Epidermal melanocyte (primary cell): ENCODE results near the gene GRID1.

ENCODE experiments used
- DNase-seq: peaks from one replicate; pipeline ENCODE4 v3.0.0; 2011; ENCODE audit warnings: low spot score; ENCODE audit not compliant: insufficient read length

GRID1 gene

DNA sequence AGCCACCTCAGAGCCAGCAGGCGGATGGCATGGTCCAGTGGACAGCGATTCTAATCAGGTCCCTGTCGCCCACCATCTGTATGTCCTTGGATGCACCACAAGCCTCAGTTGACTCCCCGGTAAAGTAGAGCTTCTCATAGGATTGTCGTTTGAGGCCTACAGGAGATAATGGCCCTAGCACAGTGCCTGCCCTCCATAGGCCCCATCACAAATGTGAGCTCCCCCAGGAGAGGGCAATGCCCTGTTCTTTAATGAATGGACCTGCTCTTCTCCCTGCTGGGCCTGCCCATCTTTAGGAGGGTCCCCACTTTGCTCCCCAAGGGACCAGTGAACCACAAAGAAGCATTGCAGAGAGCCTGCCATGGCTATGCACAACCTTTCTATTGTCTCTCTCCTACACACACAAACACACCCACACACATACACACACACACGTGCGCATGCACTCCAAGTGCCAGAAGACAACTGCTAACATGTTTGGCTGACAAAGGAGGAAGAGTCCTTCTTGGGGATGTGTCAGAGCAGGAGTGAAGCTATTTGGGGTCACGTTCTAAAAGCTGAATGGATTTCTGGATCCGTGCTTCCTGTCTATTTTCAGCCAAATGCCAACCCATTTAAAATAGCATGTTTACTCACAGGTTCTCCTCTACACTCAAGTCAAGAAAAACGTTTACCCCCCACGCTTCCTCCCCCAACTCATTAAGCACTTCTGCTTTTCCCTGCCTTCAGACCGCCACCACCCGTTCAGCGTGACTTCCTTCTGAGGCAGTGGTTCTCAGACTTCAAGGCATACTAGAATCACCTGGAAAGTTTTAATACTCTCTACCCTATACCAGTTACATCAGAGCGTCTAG lies 196.1 kb downstream of the GRID1 start:
- no peak for DNase-seq

DNA sequence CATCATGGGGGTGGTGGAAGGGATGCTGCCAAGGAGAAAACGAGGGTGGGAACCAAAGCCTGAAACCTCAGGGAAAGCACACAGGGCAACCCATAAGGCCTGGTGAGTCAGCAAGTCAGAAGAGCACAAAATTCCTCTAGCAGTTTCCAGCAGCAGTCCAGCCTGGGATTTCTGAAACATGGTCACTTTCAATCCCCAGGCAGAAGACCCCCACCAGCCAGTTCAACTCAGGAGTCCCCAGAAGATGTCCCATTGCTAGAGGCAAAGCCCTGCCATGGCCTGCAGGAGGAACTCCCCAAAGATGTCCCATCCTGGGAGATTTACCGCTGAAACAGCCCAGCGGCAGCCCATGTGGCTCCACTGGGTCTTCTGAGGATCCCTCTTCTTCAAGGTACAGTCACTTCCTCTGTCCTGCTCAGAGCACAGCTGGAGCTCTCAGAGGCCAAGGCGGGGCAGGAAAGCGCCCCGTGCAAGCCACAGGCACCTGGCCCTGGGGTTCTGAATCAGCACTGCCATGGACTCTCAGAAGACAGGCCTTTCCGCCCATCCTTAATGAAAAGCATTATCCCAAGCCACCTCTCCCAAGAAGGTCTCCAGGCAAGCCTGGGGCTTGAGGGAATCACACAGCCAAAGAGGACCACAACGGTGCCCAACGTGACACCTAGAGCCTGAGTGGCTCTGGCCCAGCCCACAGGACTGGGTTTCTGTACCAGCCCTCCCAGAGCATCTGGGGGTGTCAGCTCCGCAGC lies 196.9 kb downstream of the GRID1 start:
- no peak for DNase-seq

DNA sequence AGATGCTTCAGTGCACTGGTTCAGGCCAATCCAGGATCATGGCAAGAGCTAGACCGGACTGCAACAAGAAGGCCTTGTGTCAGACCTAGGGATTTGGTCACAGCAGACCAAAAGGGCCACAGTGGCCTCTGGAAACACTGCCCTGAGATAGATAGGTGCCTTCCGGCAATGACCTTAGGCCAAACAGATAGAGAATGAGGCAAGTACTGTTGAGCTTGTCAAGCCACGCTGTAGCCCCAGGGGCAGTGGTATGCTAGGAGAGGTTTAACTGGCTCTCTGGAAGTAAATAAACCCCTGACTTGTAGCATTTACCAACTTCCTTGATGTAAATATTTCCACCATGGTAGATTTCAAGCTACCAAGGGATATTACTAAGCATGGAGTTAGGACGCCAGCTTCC lies 197.5 kb downstream of the GRID1 start:
- DNase-seq: no peak

DNA sequence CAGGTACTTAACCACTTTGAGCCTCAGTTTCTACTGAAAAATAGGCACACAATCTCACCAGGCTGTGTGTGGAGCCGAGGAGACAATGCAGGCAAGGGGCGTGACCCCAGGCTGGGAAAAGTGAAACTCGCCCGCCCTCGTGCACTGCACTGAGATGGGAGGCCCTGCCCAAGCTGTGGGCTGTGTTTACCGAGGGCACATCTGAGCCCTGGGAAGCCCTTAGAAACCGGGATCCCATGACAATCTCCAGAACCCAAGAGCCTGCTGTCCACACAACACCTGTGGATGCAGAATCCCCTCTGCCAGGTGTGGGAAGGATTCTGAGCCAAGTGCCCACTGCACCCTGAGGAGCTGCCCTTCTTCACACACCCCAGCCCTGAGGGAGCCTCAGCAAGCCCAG lies 198.3 kb downstream of the GRID1 start:
- DNase-seq: no peak

DNA sequence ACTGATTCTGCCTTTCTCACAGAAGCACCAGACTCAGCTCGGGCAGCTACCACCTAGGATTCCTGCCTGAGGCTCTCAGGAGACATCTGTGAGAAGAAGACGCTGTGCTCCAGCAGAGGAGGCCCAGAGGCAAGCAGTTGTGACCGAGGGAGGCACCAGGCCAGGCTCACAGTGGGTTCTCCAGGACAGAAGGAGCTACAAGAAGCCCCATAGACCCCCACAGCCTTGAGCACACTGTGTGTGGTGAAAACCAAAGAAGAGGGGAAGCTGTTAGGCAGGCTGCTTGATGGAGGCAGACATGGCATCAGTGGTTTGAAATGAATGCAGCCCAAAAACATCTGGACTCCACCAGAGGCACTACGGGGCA lies 198.8 kb downstream of the GRID1 start:
- DNase-seq: no peak

DNA sequence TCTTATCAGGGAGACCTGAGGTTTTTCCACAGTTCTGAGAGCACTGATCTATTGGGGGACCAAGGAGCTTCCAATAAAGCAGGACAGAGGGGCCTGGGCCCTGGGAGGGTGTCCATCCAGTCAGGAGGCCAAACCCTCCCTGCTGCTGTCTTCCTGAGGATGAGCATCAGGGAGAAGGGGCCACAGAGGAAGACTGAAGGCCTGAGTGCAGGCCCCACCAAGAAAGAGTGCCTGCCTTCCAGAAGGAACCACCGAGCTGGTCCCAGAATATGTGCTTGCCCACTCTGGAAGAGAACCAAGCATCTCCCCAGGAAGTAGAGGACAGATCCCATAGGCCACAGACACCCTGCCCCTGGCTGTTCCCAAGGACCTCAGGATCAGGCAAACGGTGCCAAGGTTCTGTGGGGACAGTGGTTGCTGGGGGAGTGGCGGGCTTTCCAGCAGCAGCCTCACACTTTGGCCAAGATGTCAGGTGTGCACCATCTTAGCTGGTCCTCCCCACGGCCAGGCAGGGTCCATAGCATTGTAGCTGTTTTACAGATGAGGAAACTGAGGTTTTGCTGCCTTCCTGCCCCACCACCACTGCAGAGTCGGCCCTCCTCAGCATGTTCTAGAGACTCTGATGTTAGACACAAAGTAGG lies 199.4 kb downstream of the GRID1 start:
- DNase-seq: no peak

DNA sequence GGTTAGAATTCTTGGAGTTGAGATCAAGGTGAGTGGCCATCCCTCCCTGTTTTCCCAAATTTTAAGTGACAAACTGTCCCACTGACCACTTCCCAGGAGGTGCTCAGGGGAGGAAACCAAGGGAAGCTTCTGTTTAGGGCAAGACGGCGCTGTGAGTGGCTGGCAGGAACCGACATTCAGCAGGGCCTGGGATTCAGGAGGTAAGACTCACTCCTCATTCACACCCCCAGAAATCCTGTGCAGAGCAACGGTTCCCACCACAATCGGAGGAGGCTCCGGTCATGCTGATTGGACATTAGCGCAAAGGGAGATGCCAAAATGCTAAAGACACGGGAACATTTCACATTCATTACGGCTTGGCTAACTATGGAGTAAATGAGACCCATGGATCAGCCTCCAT lies 200.9 kb downstream of the GRID1 start:
- DNase-seq: no peak

DNA sequence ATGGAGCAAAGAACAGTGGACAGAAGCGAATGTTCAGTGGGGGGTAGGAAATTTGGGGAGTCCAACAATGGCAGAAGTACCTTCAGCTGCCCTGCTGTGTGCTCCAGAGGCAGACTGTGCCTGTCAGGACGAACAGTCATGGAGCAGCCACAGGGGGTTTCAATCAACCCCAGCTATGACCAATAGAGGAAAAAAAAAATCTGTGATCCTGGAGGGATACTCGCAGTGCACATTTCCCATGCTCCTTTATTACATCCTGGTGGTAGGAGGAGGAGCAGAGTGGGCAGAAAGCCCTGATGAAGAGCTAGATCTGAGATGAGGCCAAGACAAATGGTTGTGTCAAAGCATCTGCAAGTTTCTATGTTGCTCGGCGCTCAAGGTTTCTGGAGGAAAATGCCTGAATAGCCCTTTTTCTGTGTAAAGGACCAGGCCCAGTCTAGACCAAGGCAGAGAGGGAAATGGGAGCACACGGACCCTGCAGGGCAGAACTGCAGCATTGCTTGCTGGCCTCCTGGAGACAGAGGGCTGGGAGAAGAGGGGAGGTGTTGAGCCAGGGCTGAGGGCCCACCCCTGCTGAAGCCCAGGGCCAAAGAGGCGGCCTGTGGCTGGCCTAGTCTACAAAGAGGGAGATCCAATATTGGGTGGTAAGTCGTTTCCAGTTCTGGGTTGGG lies 201.5 kb downstream of the GRID1 start:
- no peak for DNase-seq

DNA sequence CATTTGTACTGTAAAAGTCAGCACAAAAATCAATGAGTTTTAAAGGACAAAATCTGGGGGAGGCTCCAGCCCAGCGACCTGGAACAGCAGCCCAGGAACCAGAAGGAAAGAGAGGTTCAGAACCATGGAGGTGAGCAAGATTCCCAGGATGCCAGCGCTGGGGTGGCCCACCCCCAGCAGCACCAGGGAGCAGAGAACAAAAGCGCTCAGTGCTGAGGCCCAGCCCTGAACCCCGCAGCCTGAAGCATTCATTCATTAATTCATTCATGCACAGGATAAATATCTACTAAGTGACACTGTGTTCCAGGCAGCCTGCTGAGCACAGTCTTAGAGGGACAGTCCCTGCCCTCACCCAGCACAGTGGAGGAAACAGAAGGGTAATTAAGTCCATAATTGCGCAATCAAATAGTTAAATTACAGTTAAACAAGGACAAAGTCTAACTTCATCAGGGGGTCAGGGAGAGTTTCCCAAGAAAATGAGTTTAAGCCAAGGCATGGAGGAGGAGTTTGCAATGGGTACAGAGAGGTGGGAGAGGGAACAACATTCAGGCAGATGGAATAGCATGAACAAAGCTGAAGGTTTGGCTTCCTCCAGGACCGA lies 202.3 kb downstream of the GRID1 start:
- no peak for DNase-seq

DNA sequence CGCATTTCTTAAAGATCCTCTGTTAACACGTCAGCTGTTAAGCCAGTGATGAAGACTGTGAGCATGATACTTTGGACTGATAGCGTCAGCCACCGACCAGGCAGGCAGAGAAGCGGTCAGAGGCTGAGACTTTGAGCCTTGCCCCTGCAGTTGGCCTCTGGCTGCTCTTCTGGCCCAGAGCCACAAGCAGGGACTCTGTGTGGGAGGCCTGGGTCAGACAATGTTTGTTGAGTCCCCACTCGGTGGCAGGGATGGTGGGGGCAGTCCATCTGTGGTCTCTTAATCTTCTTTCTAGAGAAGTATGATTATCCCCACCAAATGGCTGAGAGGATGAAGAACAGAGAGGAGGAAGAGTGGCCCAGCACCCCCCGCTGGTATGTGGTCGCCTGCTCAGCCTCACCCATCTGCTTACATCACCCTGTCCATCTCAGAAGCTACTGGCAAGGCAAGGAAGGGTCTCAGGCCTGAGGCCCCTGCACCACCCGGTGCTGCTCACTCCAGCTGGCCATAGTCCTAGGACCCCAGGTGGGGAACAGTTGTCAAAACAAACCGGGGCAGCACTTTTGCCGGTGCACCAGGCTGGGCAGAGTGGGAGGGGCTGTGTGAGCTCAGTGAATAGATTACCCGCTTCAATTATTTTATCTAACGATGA lies 202.9 kb downstream of the GRID1 start:
- DNase-seq: no peak

DNA sequence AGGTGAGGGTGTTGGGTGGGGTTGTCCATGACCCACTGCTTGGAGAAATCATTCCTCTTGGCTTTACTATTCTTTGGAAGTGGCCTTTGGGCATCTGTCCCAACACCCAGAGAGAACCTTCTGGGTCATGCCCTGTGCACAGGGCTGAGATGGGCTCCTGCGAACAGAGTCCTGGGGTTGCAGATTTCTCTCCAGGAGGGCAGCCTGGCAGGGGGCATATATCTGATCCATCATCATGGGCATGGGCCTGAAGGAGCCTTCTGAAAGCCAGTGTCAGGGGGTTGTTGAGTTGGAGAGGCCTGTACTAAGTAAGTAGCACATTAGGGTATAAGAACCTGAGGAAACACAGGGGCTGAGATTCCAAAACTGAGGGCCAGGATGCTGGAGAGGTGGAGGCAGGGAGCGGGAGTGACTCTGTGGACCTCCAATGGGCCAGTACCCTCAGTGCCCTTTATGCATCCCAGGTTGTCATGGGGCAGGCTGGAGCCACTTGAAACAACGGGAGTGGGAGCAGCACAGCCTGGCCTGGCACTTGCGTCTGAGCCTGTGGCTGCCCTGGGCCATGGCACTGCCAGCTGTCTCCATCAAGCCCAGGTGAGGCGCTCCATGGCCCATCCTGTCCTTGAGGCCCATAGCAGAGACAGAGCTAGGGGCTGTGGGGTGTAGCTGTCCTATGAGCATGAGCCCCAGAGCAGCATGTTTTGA lies 203.7 kb downstream of the GRID1 start:
- DNase-seq: no peak

DNA sequence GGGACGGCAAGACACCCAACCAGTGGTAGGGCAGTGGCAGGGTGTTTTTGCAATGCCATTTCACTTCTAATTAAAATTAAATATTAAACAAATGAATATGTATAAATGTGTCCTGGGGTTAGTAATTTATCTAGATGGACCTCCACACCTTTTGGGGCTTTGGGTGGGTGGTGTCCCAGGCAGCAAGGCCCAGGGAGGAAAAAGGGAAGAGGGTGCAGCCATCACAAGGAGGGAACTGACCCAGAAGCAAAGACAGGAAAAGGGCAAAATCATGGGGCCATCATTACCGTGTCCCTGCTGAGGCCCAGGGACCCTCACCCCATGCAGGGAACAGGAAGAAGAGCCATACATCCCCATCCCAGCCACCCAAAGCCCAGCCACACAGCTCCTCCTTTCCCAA lies 204.6 kb downstream of the GRID1 start:
- DNase-seq: no peak

DNA sequence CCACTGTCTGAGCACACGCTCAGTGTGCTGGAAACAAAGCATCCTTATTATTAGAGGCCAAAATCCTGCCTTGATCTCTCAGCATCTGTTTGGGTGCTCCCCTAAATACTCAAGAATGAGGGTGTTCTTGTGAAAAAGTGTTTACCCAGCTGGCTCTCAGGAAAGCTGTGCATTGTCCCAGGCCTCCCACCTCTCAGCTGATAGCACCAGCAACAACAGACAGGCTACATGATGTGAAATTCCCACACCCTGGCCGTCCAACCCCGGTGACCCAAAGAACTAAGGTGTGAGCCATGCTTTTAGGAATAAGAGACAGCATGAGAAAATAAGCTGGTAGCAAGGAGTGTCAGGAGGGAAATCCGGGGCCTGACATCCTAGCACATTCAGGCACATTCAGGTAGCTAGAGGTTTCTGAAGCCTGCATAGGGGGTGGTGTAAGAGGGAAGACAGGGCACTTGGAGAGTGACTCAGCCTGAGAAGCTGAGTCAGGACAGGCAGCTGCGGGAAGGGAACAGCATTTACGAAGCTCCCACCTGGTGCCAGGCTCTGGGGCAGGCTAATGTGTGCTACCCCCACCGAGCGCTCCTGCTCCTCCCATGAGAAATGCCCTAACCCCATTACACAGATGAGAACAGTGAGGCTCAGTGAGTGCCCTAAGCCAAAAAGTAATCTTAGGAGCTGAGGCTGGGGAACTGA lies 205.6 kb downstream of the GRID1 start:
- no peak for DNase-seq

DNA sequence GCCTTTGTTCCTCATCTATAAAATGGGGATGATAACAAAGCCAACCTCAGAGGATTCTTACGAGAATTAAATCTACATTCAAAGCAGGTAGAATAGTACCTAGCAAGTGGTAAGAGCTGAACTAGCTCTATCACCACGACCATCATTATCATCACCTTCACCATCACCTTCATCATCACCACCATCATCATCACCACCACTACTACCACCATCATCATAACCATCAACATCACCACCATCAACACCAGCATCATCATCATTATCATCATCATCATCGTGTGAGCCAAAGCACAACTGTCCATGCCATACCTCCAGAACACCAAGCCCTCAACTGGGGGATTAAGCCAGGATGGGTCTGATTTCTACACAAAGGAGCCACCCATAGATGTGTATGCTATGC lies 206.8 kb downstream of the GRID1 start:
- no peak for DNase-seq

DNA sequence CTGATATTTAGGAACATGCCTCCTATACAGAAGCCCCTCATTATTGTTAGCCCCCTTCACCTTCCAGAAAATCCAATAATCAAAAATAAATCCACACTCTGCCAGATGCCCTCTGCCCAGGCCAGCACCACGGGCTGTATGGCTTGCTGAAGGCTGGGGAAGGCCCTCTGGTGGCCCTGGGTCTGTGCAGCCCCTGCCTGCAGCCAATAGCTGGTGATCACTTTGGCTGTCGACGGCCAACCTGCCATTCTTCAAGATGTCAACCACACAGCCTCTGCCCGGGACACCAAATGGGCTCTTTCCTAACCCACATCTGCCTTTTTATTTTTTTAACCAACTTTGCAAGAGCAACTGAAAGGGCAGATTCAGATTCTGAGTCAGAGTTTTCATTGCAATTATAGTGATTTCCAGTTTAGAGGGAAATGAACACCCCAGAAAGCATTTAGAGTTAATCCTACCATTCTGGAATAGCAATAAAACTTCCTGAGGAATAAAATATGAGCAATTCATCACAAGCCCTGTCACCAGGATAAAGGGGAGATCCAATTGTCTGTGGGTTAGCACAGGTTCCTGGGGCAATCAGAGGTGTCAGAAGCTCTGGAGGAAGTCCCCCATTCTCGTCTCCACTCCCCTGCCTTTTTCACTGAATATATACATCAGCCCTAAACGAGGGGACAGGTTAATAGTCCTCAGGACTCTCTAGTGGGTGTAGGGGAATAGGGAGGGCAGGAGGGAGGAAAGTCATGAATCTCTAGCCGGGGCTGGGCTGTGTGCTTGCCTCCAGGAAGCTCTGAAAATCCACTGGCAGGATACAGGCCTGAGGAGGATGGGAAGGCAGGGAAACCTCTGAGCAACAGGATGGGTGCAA lies 211.3 kb downstream of the GRID1 start:
- DNase-seq: no peak

DNA sequence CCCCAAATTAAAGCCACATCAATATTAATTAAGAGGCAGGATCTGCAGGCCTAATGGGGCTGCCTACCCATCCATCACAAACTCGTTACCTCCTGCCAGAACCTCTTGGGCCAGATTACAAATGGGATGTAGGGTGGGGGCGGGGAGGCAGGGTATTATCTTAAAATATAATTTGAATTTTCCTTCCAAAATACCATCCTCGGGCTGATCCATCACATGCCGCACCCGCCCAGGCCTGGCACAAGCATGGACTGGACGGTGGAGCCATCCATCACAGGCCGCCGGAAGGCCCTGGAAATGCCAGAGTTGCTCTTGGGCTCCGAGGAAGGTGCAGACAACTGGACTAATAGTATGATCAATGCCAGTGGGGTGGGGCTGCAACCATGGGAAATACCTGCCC lies 212.8 kb downstream of the GRID1 start:
- DNase-seq: no peak

DNA sequence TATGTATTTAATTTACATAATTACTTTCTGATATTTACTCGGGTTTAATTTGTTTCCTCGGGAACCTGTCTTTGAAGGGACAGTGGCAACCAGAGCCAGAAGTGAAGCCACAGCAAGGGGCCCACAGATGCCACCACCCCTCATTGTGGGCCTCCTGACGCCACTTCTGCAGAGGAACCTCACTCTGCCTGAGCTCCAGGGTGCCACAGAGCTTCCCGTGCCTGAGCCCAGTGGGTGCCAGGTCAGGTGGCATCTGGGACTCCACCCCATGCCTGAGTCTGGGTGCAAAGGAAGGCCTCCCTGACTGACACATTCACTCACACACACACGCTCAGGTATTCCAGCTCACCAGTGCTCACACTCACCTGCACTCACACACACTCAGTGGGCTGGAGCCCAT lies 213.7 kb downstream of the GRID1 start:
- no peak for DNase-seq

DNA sequence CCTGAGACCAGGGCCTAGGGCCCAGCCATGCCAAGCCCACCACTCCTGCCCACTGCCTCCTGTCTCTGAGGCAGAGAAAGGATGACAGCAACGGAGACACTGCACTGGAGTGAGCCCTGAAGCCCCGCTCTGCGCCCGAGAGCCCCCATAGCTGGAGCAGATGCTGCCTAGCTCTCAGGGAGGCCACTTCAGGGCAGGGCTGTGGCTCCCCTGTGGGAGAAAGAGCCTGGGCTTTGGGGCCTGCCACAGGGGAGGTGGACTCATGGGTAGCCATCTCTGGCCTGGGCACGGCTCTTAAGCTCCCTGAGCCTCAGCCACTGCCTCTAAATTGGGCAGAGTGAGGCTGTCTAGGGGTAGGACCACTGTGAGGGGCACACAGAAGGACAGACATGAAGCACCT lies 214.2 kb downstream of the GRID1 start:
- DNase-seq: no peak

DNA sequence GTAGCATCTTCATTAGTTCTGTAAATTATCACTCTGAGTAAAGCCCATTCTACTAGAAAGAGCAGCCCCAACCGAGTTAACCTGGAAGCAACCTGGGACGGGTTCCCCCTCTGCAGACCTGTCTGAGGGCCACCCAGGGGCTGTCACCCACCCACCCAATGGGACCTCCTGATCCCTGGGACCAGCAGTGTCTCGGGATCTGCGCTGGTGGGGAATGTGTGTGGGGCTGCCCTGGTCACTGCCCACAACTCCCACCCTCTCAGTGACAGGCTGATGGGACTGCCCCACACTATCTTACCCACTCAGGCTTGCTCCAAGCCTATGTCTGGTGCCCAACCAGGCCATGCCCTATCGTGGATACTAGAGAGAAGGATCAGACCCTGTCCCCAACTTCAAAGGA lies 215.0 kb downstream of the GRID1 start:
- DNase-seq: no peak
